VCaP (cell line): ENCODE results near the gene STK32C.

ENCODE experiments used
- H3K27ac ChIP-seq: fragments of 450-650 bp; 2 replicates; pipeline ENCODE4 v1.5.1; 2017
- TF ChIP-seq, protein P1 (sequence below): fragments of 450-650 bp; conservative IDR thresholded peaks from 2 replicates; pipeline ENCODE4 v1.5.1; 2017; ENCODE audit warnings: mild to moderate bottlenecking, moderate library complexity

STK32C gene

DNA sequence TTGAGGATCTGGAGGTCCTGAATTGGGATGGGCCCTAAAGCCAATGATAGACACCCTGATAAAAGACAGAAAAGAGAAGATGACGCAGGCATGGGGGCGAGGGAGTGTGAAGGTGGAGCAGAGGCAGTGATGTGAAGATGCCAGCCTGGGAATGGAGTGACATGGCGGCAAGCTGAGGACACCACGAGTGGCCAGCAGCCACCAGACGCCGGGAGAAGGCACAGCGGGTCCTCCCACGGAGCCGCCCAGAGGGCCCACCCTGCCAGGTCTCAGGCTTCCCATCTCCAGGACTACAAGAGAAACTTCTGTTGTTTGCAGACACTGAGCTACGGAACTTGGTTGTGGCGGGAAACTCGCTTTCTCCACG is 76.1 kb downstream of the STK32C start:
- TF ChIP-seq, protein P1, sequence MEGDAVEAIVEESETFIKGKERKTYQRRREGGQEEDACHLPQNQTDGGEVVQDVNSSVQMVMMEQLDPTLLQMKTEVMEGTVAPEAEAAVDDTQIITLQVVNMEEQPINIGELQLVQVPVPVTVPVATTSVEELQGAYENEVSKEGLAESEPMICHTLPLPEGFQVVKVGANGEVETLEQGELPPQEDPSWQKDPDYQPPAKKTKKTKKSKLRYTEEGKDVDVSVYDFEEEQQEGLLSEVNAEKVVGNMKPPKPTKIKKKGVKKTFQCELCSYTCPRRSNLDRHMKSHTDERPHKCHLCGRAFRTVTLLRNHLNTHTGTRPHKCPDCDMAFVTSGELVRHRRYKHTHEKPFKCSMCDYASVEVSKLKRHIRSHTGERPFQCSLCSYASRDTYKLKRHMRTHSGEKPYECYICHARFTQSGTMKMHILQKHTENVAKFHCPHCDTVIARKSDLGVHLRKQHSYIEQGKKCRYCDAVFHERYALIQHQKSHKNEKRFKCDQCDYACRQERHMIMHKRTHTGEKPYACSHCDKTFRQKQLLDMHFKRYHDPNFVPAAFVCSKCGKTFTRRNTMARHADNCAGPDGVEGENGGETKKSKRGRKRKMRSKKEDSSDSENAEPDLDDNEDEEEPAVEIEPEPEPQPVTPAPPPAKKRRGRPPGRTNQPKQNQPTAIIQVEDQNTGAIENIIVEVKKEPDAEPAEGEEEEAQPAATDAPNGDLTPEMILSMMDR, result no peak
- no peak overlapping the region for H3K27ac ChIP-seq

GRCh38 chr10:132230557-132231210 is 77.1 kb downstream of the STK32C start:
- TF ChIP-seq, protein P1, result no peak
- H3K27ac ChIP-seq, result peak overlapping the region; percentile 64

DNA sequence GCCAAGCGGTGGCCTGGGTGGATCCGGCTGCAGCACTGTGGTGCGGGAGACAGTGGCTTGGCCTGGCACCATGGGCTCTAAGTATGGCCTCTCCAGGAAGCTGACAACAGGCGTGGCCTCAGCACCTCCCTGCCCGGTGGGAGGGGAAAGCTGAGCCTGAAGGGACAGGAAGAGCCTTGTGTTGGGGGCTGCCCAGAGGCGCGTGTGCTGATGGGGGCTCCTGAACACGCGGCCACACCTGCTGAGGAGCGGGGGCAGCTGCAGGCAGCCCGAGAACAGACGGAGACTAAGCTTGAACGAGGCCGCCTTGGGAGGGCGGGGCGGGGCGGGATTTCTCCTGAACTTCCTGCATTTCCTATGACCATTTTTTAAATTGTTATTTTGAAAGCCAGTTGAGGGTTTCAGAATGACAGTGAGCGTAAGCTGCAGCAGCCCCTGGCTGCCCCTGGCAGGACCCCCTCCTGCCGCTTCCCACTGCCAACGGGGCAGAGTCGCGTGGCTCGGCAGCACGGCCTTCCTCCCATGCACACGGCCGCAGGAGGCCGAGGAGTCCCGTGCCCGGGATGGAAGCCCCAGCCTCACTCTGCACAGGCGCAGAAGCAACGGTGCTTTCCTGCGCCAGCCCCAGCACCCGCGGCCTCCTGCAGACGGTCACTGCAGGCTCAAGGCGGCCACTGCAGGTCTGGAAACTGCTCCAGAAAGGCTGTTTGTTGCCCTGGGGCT is 77.8 kb downstream of the STK32C start:
- H3K27ac ChIP-seq, result peak overlapping the region; percentile 64
- TF ChIP-seq, protein P1, result no peak

DNA sequence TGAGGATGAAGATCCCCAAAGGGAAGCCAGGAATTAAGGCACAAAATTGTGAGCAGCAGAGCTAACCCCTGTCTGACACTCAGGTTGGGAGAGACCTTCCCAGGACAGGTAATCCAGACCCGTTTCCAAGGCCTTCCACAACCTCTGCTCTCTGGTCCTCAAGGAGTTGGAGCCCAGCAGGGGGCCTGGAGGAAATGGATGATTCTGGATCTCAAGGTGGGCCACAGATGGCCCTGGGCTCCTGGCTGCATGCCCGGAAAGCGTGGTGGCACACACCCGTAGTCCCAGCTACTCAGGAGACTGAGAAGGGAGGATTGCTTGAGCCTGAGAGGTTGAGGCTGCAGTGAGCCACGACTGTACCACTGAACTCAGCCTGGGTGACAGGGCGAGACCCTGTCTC is 78.7 kb downstream of the STK32C start:
- H3K27ac ChIP-seq, result peak overlapping the region; percentile 64
- TF ChIP-seq, protein P1, result no peak

DNA sequence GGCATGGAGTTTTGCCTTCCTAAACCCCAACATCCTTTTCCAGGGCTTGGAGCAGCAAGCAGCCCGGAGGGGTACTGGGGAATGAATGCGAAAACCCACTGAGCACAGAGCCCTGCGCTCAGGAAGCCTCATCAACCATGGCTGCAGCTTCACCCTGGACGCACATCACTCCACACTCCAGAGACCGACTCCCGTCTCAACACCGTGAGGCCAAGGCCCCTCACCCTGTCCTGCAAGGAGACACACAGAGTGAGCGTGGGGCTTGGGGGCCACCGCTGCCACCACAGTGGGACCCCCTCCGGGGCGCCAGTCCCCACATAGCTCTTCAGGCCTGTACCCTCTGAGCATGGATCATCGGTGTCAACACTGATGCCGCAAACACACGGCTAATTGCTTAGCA is 79.1 kb downstream of the STK32C start:
- TF ChIP-seq, protein P1, result no peak
- H3K27ac ChIP-seq, result no peak overlapping the region

- no peak overlapping the region for H3K27ac ChIP-seq
- TF ChIP-seq, protein P1, result no peak
Measured at GRCh38 chr10:132227851-132228390, 79.8 kb downstream of the STK32C start.

DNA sequence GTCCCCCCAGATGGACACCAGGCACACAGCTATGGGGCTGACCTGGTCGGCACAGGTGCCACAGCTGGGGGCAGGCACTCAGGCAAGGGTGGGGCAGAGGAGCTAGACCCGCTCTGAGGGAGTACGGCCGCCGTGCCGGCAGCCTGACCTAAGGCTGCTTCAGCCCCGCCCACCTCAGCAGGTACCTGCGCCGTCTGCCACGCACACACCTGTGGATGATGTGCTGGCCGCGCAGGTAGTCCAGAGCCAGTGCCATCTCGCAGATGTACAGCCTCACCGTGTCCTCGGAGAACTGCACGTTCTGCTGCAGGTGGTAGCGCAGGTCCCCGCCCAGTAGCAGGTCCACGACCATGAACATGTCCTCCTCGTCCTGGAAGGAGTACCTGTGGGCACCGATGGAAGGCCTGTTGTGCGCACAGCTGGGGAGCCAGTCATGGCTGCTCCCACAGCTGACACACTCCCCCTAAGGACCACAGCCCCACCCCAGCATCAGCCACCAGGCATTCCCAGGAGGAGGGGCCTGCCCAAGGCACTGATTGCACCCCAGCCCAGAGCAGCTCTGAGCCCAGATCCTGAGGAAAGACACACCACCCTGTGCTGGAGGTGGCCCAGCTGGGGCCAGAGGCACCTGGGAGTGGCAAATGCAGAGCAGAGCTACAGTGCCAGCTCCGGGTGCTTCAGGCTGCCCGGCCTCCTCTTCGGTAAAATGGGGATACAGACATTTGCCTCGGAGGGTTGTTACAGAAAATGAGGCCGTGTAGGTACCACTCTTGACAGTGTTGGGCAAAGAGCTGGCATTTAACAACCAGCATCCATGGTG is 81.0 kb downstream of the STK32C start:
- H3K27ac ChIP-seq, result no peak overlapping the region

More for the DNA sequence above, 81.0 kb downstream of the STK32C start:
- TF ChIP-seq, protein P1, result no peak
